Measurements from ENCODE around the gene LRRC49. TPM values are rescaled to one million over a fixed set of nuclear protein-coding genes. Genes with fewer than 3 reads are reported as not detected.
A peak's percentile ranks its signal among the peaks of the same experiment; 100 is the strongest.

Gene LRRC49
- total RNA-seq, 2 donors from 2014 or later = 9.8 to 13.3 TPM

GRCh38 chr15:71080705-71081104 is 188.1 kb downstream of the LRRC49 start:
- H3K27ac ChIP-seq = peak overlapping the region in 1 of 2 donors; percentile 69
- H3K4me3 ChIP-seq = no peak overlapping the region
- no peaks in the 10 kb centered on the region for H3K27me3 ChIP-seq (replicated peaks; ENCODE audit: insufficient read depth)
- no peaks in the 10 kb centered on the region for H3K36me3 ChIP-seq
- intact Hi-C loops (cut with DNase I) = no loop called here
- DNase-seq (ENCODE audit: low spot score) = no peak
- WGBS = 23% methylated on average over 1 of the region's 1 CpG
- TF ChIP-seq, protein P1, sequence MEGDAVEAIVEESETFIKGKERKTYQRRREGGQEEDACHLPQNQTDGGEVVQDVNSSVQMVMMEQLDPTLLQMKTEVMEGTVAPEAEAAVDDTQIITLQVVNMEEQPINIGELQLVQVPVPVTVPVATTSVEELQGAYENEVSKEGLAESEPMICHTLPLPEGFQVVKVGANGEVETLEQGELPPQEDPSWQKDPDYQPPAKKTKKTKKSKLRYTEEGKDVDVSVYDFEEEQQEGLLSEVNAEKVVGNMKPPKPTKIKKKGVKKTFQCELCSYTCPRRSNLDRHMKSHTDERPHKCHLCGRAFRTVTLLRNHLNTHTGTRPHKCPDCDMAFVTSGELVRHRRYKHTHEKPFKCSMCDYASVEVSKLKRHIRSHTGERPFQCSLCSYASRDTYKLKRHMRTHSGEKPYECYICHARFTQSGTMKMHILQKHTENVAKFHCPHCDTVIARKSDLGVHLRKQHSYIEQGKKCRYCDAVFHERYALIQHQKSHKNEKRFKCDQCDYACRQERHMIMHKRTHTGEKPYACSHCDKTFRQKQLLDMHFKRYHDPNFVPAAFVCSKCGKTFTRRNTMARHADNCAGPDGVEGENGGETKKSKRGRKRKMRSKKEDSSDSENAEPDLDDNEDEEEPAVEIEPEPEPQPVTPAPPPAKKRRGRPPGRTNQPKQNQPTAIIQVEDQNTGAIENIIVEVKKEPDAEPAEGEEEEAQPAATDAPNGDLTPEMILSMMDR (IDR thresholded peaks at IDR 0.05) = no peak
- no peak for TF ChIP-seq POLR2AphosphoS5 (IDR thresholded peaks at IDR 0.05)
- TF ChIP-seq POLR2A (IDR thresholded peaks at IDR 0.05) = no peak
- H3K4me1 ChIP-seq (replicated peaks) = peaks cover 5% of the 10 kb centered on the region
- no peaks in the 10 kb centered on the region for H3K9me3 ChIP-seq

DNA sequence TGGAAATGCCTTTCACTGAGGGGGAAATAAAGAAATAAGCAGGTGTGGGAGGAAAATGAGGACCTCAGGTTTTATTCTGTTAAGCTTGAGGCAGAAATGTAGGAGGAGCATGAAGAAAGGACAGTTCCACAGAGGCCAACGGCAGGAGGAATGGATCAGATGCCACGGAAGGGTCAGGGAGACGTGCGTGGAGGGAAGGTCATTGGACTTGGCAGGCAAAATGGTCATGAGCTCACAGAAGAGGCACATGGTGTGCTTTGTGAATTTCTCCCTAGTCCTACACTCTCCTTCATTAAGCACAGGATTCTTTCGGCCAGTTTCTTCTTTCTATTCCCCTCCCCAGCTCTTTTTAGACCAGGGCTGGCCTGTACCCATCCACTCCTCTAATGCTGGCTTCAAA is 190.2 kb downstream of the LRRC49 start:
- intact Hi-C loops (cut with DNase I) = no loop called here
- H3K9me3 ChIP-seq = no peaks in the 10 kb centered on the region
- H3K4me1 ChIP-seq (replicated peaks) = peaks cover 5% of the 10 kb centered on the region
- 55% methylated on average over 5 of the region's 5 CpGs for WGBS
- no peak overlapping the region for H3K4me3 ChIP-seq
- no peak for DNase-seq (ENCODE audit: low spot score)
- peak overlapping the region; percentile 55 to 69 for H3K27ac ChIP-seq
- no peaks in the 10 kb centered on the region for H3K27me3 ChIP-seq (replicated peaks; ENCODE audit: insufficient read depth)
- TF ChIP-seq POLR2AphosphoS5 (IDR thresholded peaks at IDR 0.05) (peak; percentile 37), POLR2A (IDR thresholded peaks at IDR 0.05) (no peak)
- TF ChIP-seq, protein P1 (IDR thresholded peaks at IDR 0.05) = no peak
- H3K36me3 ChIP-seq = no peaks in the 10 kb centered on the region

DNA sequence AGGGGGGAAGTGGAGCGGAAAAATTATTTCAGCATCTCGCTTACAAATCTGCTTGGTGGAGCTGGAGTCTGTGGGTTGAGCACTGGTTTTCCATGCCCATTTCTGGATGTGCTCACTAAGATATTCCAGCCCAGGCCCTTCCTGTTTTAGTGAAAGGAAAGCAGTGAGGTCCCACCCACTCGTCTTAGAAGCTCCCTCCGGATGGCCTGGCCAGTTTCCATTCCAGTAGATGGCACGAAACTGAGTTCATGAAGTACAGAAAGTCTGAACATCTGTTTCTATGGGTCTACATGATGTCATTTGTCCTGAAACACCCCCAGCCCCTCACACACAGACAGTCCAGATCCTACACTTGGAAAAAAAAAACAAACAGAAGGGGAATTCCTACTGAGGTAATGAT is 190.7 kb downstream of the LRRC49 start:
- no peak for TF ChIP-seq POLR2A (IDR thresholded peaks at IDR 0.05)
- TF ChIP-seq, protein P1 (IDR thresholded peaks at IDR 0.05) = no peak
- no peak for TF ChIP-seq POLR2AphosphoS5 (IDR thresholded peaks at IDR 0.05)
- H3K9me3 ChIP-seq = no peaks in the 10 kb centered on the region
- H3K36me3 ChIP-seq = no peaks in the 10 kb centered on the region
- intact Hi-C loops (cut with DNase I) = no loop called here
- peaks cover 5% of the 10 kb centered on the region for H3K4me1 ChIP-seq (replicated peaks)
- H3K4me3 ChIP-seq = no peak overlapping the region
- DNase-seq (ENCODE audit: low spot score) = no peak
- WGBS = 53% methylated on average over 5 of the region's 5 CpGs
- peak overlapping the region; percentile 55 to 69 for H3K27ac ChIP-seq
- H3K27me3 ChIP-seq (replicated peaks; ENCODE audit: insufficient read depth) = no peaks in the 10 kb centered on the region

DNA sequence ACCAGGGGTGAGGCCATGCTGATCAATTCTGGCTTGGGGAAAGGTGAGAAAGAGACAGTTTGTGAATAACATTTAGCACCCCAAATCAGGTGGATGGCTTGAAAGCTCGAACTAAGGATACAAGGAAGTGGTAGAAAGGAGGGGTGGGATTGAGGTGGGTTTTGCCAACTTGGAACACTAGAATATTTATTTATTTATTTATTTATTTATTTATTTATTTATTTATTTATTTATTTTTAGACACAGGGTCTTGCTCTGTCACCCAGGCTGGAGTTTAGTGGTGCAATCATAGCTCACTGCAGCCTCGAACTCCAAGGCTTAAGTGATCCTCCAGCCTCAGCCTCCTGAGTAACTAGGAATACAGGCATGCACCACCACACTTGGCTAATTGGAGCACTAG is 191.6 kb downstream of the LRRC49 start:
- Histone ChIP-seq H3K27ac (peak overlapping the region in 1 of 2 donors; percentile 69), H3K27me3 (replicated peaks; ENCODE audit: insufficient read depth) (no peaks in the 10 kb centered on the region), H3K4me1 (replicated peaks) (peaks cover 5% of the 10 kb centered on the region), H3K36me3 (no peaks in the 10 kb centered on the region), H3K9me3 (no peaks in the 10 kb centered on the region), H3K4me3 (no peak overlapping the region)
- TF ChIP-seq POLR2AphosphoS5 (IDR thresholded peaks at IDR 0.05) (no peak), POLR2A (IDR thresholded peaks at IDR 0.05) (no peak)
- TF ChIP-seq, protein P1 (IDR thresholded peaks at IDR 0.05) = no peak
- no peak for DNase-seq (ENCODE audit: low spot score)
- 96% methylated on average over 2 of the region's 2 CpGs for WGBS
- intact Hi-C loops (cut with DNase I) = no loop called here

- intact Hi-C loops (cut with DNase I) = no loop called here
- H3K27ac ChIP-seq = no peak overlapping the region
- no peaks in the 10 kb centered on the region for H3K27me3 ChIP-seq (replicated peaks; ENCODE audit: insufficient read depth)
- DNase-seq (ENCODE audit: low spot score) = no peak
- H3K4me3 ChIP-seq = no peak overlapping the region
- WGBS = 88% methylated on average over 3 of the region's 3 CpGs
- no peaks in the 10 kb centered on the region for H3K9me3 ChIP-seq
- no peaks in the 10 kb centered on the region for H3K36me3 ChIP-seq
- no peak for TF ChIP-seq POLR2AphosphoS5 (IDR thresholded peaks at IDR 0.05)
- TF ChIP-seq POLR2A (IDR thresholded peaks at IDR 0.05) = no peak
- TF ChIP-seq, protein P1 (IDR thresholded peaks at IDR 0.05) = no peak
- H3K4me1 ChIP-seq (replicated peaks) = no peaks in the 10 kb centered on the region
These were observed 193.2 kb downstream of the LRRC49 start for GRCh38 chr15:71085809-71086208.
